GM23338 (cell line): ENCODE results near the gene STK32C. TPM values are rescaled to one million over a fixed set of nuclear protein-coding genes. Genes with fewer than 3 reads are reported as not detected.

Experiments
- ATAC-seq: fragments of 200-7000 bp; cut with Tn5 transposase; 3 replicates; pipeline ENCODE4 v1.9.1; 2020
- DNase-seq: peaks from one replicate; pipeline ENCODE4 v3.0.0-alpha.2; 2015; ENCODE audit warnings: low spot score
- H2AFZ ChIP-seq: fragments of 200-600 bp; sonication (generic); 2 replicates; pipeline ENCODE4 v1.8.0; 2016; ENCODE audit warnings: antibody characterized with exemption, mild to moderate bottlenecking, moderate library complexity
- H3F3A ChIP-seq: fragments of 200-600 bp; sonication (generic); replicated peaks from 2 replicates; pipeline ENCODE4 v1.8.0; 2017; ENCODE audit warnings: antibody characterized with exemption, mixed run types, low read depth
- H3K27ac ChIP-seq: fragments of 200-600 bp; sonication (generic); 2 replicates; pipeline ENCODE4 v1.6.1; 2016; ENCODE audit warnings: low read depth
- H3K27me3 ChIP-seq: fragments of 200-600 bp; sonication (generic); 2 replicates; pipeline ENCODE4 v1.8.0; 2016; ENCODE audit warnings: mild to moderate bottlenecking, mixed run types, moderate library complexity; ENCODE audit not compliant: insufficient read depth
- H3K36me3 ChIP-seq: fragments of 200-600 bp; sonication (generic); 2 replicates; pipeline ENCODE4 v1.8.0; 2016; ENCODE audit warnings: mild to moderate bottlenecking; ENCODE audit not compliant: insufficient read depth
- H3K4me1 ChIP-seq: fragments of 200-600 bp; sonication (generic); 2 replicates; pipeline ENCODE4 v1.8.0; 2016; ENCODE audit warnings: mild to moderate bottlenecking, moderate library complexity; ENCODE audit not compliant: insufficient read depth
- H3K4me2 ChIP-seq: fragments of 200-600 bp; sonication (generic); 2 replicates; pipeline ENCODE4 v1.7.1; 2017; ENCODE audit warnings: mixed run types
- H3K4me3 ChIP-seq: fragments of 200-600 bp; sonication (generic); 2 replicates; pipeline ENCODE4 v1.6.1; 2016; ENCODE audit warnings: mixed run types
- H3K79me2 ChIP-seq: fragments of 200-600 bp; sonication (generic); replicated peaks from 2 replicates; pipeline ENCODE4 v1.8.0; 2017; ENCODE audit warnings: mild to moderate bottlenecking; ENCODE audit not compliant: insufficient read depth
- H3K9me2 ChIP-seq: fragments of 200-600 bp; sonication (generic); 2 replicates; pipeline ENCODE4 v1.8.0; 2017; ENCODE audit not compliant: insufficient read depth
- H4K20me1 ChIP-seq: fragments of 200-600 bp; sonication (generic); replicated peaks from 2 replicates; pipeline ENCODE4 v1.8.0; 2017; ENCODE audit warnings: mild to moderate bottlenecking; ENCODE audit not compliant: insufficient read depth
- H3K27ac Mint-ChIP-seq: 2 replicates; pipeline ENCODE4 v1.8.0; 2020; ENCODE audit warnings: inconsistent platforms, mild to moderate bottlenecking, moderate library complexity, mixed read lengths
- H3K27me3 Mint-ChIP-seq: 3 replicates; pipeline ENCODE4 v1.8.0; 2022; ENCODE audit warnings: low read depth, mild to moderate bottlenecking, moderate library complexity, mixed read lengths, inconsistent platforms; ENCODE audit not compliant: insufficient read depth, poor library complexity
- H3K36me3 Mint-ChIP-seq: 3 replicates; pipeline ENCODE4 v1.8.0; 2021; ENCODE audit warnings: low read depth, mild to moderate bottlenecking, inconsistent platforms, moderate library complexity, mixed read lengths
- H3K4me1 Mint-ChIP-seq: 3 replicates; pipeline ENCODE4 v1.8.0; 2020; ENCODE audit warnings: mild to moderate bottlenecking, inconsistent platforms, mixed read lengths
- H3K4me3 Mint-ChIP-seq: 3 replicates; pipeline ENCODE4 v1.8.0; 2021; ENCODE audit warnings: moderate library complexity, mild to moderate bottlenecking, inconsistent platforms, mixed read lengths
- H3K9me3 Mint-ChIP-seq: 3 replicates; pipeline ENCODE4 v1.8.0; 2020; ENCODE audit warnings: moderate library complexity, mild to moderate bottlenecking, inconsistent platforms, mixed read lengths
- CREB1 ChIP-seq: fragments of 250-450 bp; sonication (Bioruptor Pico); IDR thresholded peaks from 2 replicates; pipeline ENCODE4 v1.5.0; 2020; ENCODE audit warnings: low read depth, mild to moderate bottlenecking, moderate library complexity
- EZH2 ChIP-seq: fragments of 200-600 bp; sonication (generic); IDR thresholded peaks from one replicate; pipeline ENCODE4 v1.8.0; 2017; ENCODE audit warnings: antibody characterized with exemption, mild to moderate bottlenecking, low read depth; ENCODE audit not compliant: unreplicated experiment
- POLR2AphosphoS5 ChIP-seq: IDR thresholded peaks from 2 replicates; pipeline ENCODE4 v1.6.1; 2016; ENCODE audit warnings: antibody characterized with exemption, low read depth
- ZNF114 ChIP-seq: fragments of 250-450 bp; sonication (Bioruptor Pico); IDR thresholded peaks from 2 replicates; pipeline ENCODE4 v1.5.0; 2020; ENCODE audit warnings: mild to moderate bottlenecking, moderate library complexity
- ZNF462 ChIP-seq: fragments of 250-450 bp; sonication (Bioruptor Pico); IDR thresholded peaks from 2 replicates; pipeline ENCODE4 v1.5.0; 2020; ENCODE audit warnings: mild to moderate bottlenecking, moderate library complexity
- polyA plus RNA-seq: library from polyadenylated mRNA; unstranded; fragments of >200 nt; fragmentation: Nextera tagmentation; extraction: Ambion mirVana; gene quantifications from 2 replicates; pipeline ENCODE4 v1.2.1, GENCODE V29; 2016
- total RNA-seq: library from RNA; depleted of rRNA; stranded (reverse); fragments of >200 nt; shearing (Covaris generic); gene quantifications from 2 replicates; pipeline ENCODE4 v1.2.3, GENCODE V29; 2014
- TF ChIP-seq, protein P1 (sequence below), 2 experiments: fragments of 200-600 bp in 1 of 2; sonication (generic) in 1 of 2; conservative IDR thresholded peaks; 2 replicates each; pipeline versions ENCODE4 v1.5.1 to v1.6.1; 2016 to 2017; ENCODE audit warnings: antibody characterized with exemption in 2 of 2, low read depth in 2 of 2, mild to moderate bottlenecking in 2 of 2, moderate library complexity in 1 of 2
- TF ChIP-seq, protein P2 (sequence below): IDR thresholded peaks from one replicate; pipeline ENCODE4 v1.6.1; 2018; ENCODE audit warnings: antibody characterized with exemption; ENCODE audit not compliant: unreplicated experiment

Gene STK32C
- total and polyA plus RNA-seq, 2 experiments from 2014 or later: 10.2 to 20.5 TPM

DNA sequence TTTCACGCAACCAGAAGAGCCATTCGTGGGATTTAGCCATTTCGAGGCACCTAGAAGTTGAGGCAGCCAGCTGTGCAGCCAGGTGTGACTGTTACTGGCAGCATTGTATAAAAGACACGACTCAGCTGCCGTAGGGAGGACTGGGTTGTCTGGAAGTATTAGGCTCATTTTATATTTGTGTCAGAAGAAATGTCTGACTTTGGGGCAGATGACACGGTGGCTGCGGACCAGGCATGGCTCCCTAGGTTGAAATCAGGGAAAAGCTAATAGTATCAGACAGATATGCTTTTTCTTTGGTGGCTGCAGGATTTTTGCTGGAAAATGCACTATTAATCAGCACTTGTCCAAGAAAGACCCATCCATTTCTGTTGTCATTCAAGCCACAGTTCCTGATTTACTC is 125.2 kb downstream of the STK32C start (continued):
- no peak for TF ChIP-seq ZNF462 (CRISPR knock-in tag)
- no peak for TF ChIP-seq CREB1
- TF ChIP-seq EZH2: no peak
- no peak for TF ChIP-seq ZNF114
- TF ChIP-seq, protein P1, sequence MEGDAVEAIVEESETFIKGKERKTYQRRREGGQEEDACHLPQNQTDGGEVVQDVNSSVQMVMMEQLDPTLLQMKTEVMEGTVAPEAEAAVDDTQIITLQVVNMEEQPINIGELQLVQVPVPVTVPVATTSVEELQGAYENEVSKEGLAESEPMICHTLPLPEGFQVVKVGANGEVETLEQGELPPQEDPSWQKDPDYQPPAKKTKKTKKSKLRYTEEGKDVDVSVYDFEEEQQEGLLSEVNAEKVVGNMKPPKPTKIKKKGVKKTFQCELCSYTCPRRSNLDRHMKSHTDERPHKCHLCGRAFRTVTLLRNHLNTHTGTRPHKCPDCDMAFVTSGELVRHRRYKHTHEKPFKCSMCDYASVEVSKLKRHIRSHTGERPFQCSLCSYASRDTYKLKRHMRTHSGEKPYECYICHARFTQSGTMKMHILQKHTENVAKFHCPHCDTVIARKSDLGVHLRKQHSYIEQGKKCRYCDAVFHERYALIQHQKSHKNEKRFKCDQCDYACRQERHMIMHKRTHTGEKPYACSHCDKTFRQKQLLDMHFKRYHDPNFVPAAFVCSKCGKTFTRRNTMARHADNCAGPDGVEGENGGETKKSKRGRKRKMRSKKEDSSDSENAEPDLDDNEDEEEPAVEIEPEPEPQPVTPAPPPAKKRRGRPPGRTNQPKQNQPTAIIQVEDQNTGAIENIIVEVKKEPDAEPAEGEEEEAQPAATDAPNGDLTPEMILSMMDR (conservative IDR thresholded peaks at IDR 0.05; ENCODE audit: low read depth in 2 of 2): no peak

DNA sequence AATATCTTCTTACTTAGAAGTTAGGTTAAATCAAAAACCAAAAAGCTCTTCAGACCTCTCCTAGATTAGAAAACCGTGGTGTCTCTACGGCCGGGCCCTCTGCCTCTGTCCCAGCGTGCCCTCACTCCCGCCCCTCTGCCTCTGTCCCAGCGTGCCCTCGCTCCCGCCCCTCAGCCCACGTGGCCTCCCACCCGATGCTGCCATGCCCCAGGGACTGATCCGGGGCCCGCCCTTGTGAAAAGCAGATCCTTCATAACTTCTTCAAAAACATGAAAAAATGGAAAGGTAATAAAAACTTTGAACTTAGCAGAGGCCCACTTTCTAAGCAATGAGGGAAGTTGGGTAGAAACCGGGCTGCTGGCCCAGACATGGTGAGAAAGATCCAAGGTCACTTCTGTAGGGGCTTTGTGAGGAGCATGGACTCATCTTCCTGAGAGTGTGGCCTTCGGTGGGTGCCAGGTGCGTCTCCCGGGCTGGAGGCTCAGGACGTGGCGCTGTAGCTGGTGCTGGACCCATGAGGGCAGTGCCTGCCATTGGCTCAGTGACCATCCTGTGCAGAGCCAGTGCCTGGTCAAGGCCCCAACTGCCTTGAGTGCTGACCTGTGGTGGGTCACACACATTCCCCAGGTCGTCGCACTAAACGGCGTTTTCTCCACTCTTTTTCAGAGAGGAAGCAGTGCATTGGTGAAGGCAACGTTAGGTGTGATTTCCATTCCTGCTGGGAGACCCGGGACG is 125.9 kb downstream of the STK32C start:
- H4K20me1 ChIP-seq: no peaks in the 10 kb centered on the region
- H3K4me1 ChIP-seq: no peaks in the 10 kb centered on the region
- no peaks in the 10 kb centered on the region for H3K9me2 ChIP-seq
- no peak overlapping the region for H3K27ac ChIP-seq
- peaks cover under 1% of the 10 kb centered on the region; the same call in 2 of the 3 replicates for H3K4me1 Mint-ChIP-seq
- peaks cover 26% of the 10 kb centered on the region for H3K27me3 Mint-ChIP-seq
- H3K4me3 Mint-ChIP-seq: no peak overlapping the region
- H3K4me2 ChIP-seq: no peak overlapping the region
- DNase-seq: no peak
- peaks cover 26% of the 10 kb centered on the region for H3K27me3 ChIP-seq
- no peaks in the 10 kb centered on the region for H3K79me2 ChIP-seq
- H3K27ac Mint-ChIP-seq: no peak overlapping the region
- H3K36me3 Mint-ChIP-seq: no peaks in the 10 kb centered on the region
- H3K36me3 ChIP-seq: no peaks in the 10 kb centered on the region
- no peaks in the 10 kb centered on the region; the same call in 2 of the 3 replicates for H3K9me3 Mint-ChIP-seq
- no peak for ATAC-seq
- no peak overlapping the region for H3K4me3 ChIP-seq
- no peaks in the 10 kb centered on the region for H3F3A ChIP-seq
- H2AFZ ChIP-seq: no peak overlapping the region
- TF ChIP-seq CREB1 (no peak), POLR2AphosphoS5 (no peak)
- TF ChIP-seq, protein P2, sequence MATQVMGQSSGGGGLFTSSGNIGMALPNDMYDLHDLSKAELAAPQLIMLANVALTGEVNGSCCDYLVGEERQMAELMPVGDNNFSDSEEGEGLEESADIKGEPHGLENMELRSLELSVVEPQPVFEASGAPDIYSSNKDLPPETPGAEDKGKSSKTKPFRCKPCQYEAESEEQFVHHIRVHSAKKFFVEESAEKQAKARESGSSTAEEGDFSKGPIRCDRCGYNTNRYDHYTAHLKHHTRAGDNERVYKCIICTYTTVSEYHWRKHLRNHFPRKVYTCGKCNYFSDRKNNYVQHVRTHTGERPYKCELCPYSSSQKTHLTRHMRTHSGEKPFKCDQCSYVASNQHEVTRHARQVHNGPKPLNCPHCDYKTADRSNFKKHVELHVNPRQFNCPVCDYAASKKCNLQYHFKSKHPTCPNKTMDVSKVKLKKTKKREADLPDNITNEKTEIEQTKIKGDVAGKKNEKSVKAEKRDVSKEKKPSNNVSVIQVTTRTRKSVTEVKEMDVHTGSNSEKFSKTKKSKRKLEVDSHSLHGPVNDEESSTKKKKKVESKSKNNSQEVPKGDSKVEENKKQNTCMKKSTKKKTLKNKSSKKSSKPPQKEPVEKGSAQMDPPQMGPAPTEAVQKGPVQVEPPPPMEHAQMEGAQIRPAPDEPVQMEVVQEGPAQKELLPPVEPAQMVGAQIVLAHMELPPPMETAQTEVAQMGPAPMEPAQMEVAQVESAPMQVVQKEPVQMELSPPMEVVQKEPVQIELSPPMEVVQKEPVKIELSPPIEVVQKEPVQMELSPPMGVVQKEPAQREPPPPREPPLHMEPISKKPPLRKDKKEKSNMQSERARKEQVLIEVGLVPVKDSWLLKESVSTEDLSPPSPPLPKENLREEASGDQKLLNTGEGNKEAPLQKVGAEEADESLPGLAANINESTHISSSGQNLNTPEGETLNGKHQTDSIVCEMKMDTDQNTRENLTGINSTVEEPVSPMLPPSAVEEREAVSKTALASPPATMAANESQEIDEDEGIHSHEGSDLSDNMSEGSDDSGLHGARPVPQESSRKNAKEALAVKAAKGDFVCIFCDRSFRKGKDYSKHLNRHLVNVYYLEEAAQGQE: no peak
- TF ChIP-seq, protein P1 (conservative IDR thresholded peaks at IDR 0.05; ENCODE audit: low read depth in 2 of 2): no peak
